Erythroblast (primary cell): ENCODE measurements around the gene TSEN2.

ENCODE experiments used
- GATA1 ChIP-seq: IDR thresholded peaks from 2 replicates; pipeline ENCODE4 v1.6.1; 2011; ENCODE audit warnings: low read depth, mild to moderate bottlenecking, control low read depth, low read length, moderate library complexity
- POLR2A ChIP-seq: IDR thresholded peaks from 2 replicates; pipeline ENCODE4 v1.6.1; 2011; ENCODE audit warnings: mild to moderate bottlenecking, low read length

GRCh38 chr3:12499474-12499873 is 15.2 kb downstream of the TSEN2 start:
- TF ChIP-seq POLR2A (no peak), GATA1 (no peak)
